ENCODE results near the gene ADAMTSL1. TPM values are rescaled to one million over a fixed set of nuclear protein-coding genes. Genes with fewer than 3 reads are reported as not detected.

Gene ADAMTSL1
- total RNA-seq, 3 donors from 2014 or later, result 3.6 to 7.5 (median 4.2) TPM

DNA sequence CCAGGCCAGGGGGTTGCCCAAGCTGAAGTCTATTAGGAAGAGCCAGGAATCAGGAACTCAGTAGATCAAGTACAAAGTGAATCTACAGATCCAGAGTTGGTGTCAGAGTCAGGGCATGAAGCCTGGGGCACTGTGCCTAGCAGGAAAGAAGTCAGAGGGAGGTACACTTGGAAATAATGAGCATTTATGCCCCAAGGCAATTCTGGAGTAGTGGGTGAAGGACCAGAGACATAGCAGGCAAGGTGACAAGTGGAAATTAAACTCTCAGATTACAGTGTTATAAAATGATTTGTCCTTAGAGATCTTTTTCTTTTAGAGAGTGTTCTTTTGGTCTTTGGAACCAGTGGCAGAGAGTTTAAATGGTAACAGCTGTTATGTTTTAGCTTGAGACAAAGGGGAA, 138.0 kb downstream of the ADAMTSL1 start:
- TF ChIP-seq POLR2AphosphoS5 (IDR thresholded peaks at IDR 0.05), result no peak
- intact Hi-C loops (cut with DNase I; ENCODE audit: low total_unique reads), result no loop called here
- Histone ChIP-seq H3K27ac (peak overlapping the region; percentile 61 to 63), H3K4me1 (no peaks in the 10 kb centered on the region), H3K4me3 (no peak overlapping the region), H3K9me3 (no peaks in the 10 kb centered on the region), H3K27me3 (no peaks in the 10 kb centered on the region), H3K36me3 (no peaks in the 10 kb centered on the region)
- DNase-seq (ENCODE audit: low spot score in 2 of 2), result no peak

DNA sequence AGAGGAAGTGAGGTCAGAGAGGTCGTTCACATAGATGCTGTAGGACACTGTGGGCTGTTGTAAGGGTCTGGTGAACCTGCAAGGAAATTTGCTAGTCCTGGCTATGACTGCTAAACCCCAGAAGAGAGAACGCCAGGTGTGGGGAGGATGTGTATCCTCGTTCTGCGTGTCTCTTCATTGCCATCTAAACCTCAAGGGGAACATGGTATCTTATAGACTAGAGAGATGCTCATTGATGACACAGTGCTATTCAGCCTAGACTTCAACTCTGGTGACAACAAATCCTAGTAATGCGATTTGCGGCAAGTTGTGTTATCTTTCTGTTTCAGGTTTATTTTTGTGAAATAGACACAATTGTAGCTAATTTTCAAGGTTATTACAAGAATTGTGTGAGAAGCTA, 140.2 kb downstream of the ADAMTSL1 start:
- TF ChIP-seq POLR2AphosphoS5 (IDR thresholded peaks at IDR 0.05) (no peak), POLR2A (IDR thresholded peaks at IDR 0.05) (no peak), CTCF (IDR thresholded peaks at IDR 0.05) (no peak)
- Histone ChIP-seq H3K9me3 (no peaks in the 10 kb centered on the region), H3K4me3 (no peak overlapping the region), H3K27me3 (no peaks in the 10 kb centered on the region), H3K36me3 (no peaks in the 10 kb centered on the region), H3K4me1 (no peaks in the 10 kb centered on the region), H3K27ac (peak overlapping the region in 1 of 2 donors; percentile 15)
- DNase-seq (ENCODE audit: low spot score in 2 of 2), result no peak
- intact Hi-C loops (cut with DNase I; ENCODE audit: low total_unique reads), result no loop called here

- Histone ChIP-seq H3K4me3 (no peak overlapping the region), H3K27ac (peak overlapping the region in 1 of 2 donors; percentile 15), H3K4me1 (no peaks in the 10 kb centered on the region), H3K9me3 (no peaks in the 10 kb centered on the region), H3K36me3 (no peaks in the 10 kb centered on the region), H3K27me3 (no peaks in the 10 kb centered on the region)
- DNase-seq (ENCODE audit: low spot score in 2 of 2), result no peak
- intact Hi-C loops (cut with DNase I; ENCODE audit: low total_unique reads), result no loop called here
- TF ChIP-seq CTCF (IDR thresholded peaks at IDR 0.05), result no peak
- TF ChIP-seq POLR2A (IDR thresholded peaks at IDR 0.05), result no peak
- no peak for TF ChIP-seq POLR2AphosphoS5 (IDR thresholded peaks at IDR 0.05)
Measured at GRCh38 chr9:18614651-18615050, 140.7 kb downstream of the ADAMTSL1 start.

- Histone ChIP-seq H3K4me1 (no peaks in the 10 kb centered on the region), H3K27me3 (no peaks in the 10 kb centered on the region), H3K9me3 (no peaks in the 10 kb centered on the region), H3K4me3 (no peak overlapping the region), H3K27ac (no peak overlapping the region), H3K36me3 (no peaks in the 10 kb centered on the region)
- TF ChIP-seq CTCF (IDR thresholded peaks at IDR 0.05), result no peak
- TF ChIP-seq POLR2A (IDR thresholded peaks at IDR 0.05), result no peak
- intact Hi-C loops (cut with DNase I; ENCODE audit: low total_unique reads), result no loop called here
- no peak for DNase-seq (ENCODE audit: low spot score in 2 of 2)
Measured at GRCh38 chr9:18616976-18617375, 143.0 kb downstream of the ADAMTSL1 start.

- no peaks in the 10 kb centered on the region for H3K4me1 ChIP-seq
- intact Hi-C loops (cut with DNase I; ENCODE audit: low total_unique reads), result no loop called here
- H3K4me3 ChIP-seq, result no peak overlapping the region
- no peak overlapping the region for H3K27ac ChIP-seq
- no peak for DNase-seq (ENCODE audit: low spot score in 2 of 2)
- H3K27me3 ChIP-seq, result no peaks in the 10 kb centered on the region
- TF ChIP-seq CTCF (IDR thresholded peaks at IDR 0.05), result no peak
- no peak for TF ChIP-seq POLR2AphosphoS5 (IDR thresholded peaks at IDR 0.05)
- no peak for TF ChIP-seq POLR2A (IDR thresholded peaks at IDR 0.05)
- H3K36me3 ChIP-seq, result no peaks in the 10 kb centered on the region
- no peaks in the 10 kb centered on the region for H3K9me3 ChIP-seq
Measured at GRCh38 chr9:18617759-18618158, 143.8 kb downstream of the ADAMTSL1 start.

- peaks cover 0 to 2% of the 10 kb centered on the region in 2 donors for H3K4me1 ChIP-seq
- H3K27ac ChIP-seq, result no peak overlapping the region
- no peak for TF ChIP-seq CTCF (IDR thresholded peaks at IDR 0.05)
- no peak for TF ChIP-seq POLR2AphosphoS5 (IDR thresholded peaks at IDR 0.05)
- no peak for TF ChIP-seq POLR2A (IDR thresholded peaks at IDR 0.05)
- H3K4me3 ChIP-seq, result no peak overlapping the region
- no peaks in the 10 kb centered on the region for H3K27me3 ChIP-seq
- no peaks in the 10 kb centered on the region for H3K9me3 ChIP-seq
- intact Hi-C loops (cut with DNase I; ENCODE audit: low total_unique reads), result no loop called here
- no peaks in the 10 kb centered on the region for H3K36me3 ChIP-seq
- DNase-seq (ENCODE audit: low spot score in 2 of 2), result no peak
Measured at GRCh38 chr9:18618862-18619261, 144.9 kb downstream of the ADAMTSL1 start.
